Liver (tissue), 9 donors: ENCODE results near the gene LDAH. TPM values are rescaled to one million over a fixed set of nuclear protein-coding genes. Genes with fewer than 3 reads are reported as not detected.
A peak's percentile ranks its signal among the peaks of the same experiment; 100 is the strongest.

ENCODE experiments used
- DNase-seq: peaks from one replicate; pipeline ENCODE4 v3.0.0-alpha.2; 2017; ENCODE audit warnings: low spot score
- H3K27ac ChIP-seq, 2 donors: one replicate each; pipeline ENCODE4 v1.7.0; 2013; ENCODE audit warnings: inconsistent platforms in 2 of 2, low read length in 2 of 2, control low read depth in 1 of 2, low read depth in 1 of 2, mild to moderate bottlenecking in 1 of 2
- H3K27me3 ChIP-seq, 4 donors: one replicate each; pipeline versions ENCODE4 v1.6.1 to v1.7.0; 2013; ENCODE audit warnings: low read length in 3 of 4, inconsistent platforms in 1 of 4, mild to moderate bottlenecking in 1 of 4, moderate library complexity in 1 of 4; ENCODE audit not compliant: control insufficient read depth in 4 of 4, insufficient read depth in 4 of 4
- H3K36me3 ChIP-seq, 4 donors: one replicate each; pipeline versions ENCODE4 v1.6.1 to v1.7.0; 2013; ENCODE audit warnings: low read length in 3 of 4, mild to moderate bottlenecking in 3 of 4, low read depth in 1 of 4, moderate library complexity in 1 of 4; ENCODE audit not compliant: control insufficient read depth in 4 of 4, insufficient read depth in 3 of 4
- H3K4me1 ChIP-seq, 4 donors: one replicate each; pipeline versions ENCODE4 v1.6.1 to v1.7.0; 2013; ENCODE audit warnings: low read length in 3 of 4, mild to moderate bottlenecking in 3 of 4, moderate library complexity in 1 of 4; ENCODE audit not compliant: control insufficient read depth in 4 of 4, insufficient read depth in 4 of 4
- H3K4me3 ChIP-seq, 3 donors: one replicate each; pipeline versions ENCODE4 v1.6.1 to v1.7.0; 2013; ENCODE audit warnings: low read length in 3 of 3, control low read depth in 1 of 3, low read depth in 1 of 3, mild to moderate bottlenecking in 1 of 3
- H3K9ac ChIP-seq, 2 donors: one replicate each; pipeline ENCODE4 v1.7.0; 2013; ENCODE audit warnings: low read length in 2 of 2, mild to moderate bottlenecking in 2 of 2, moderate library complexity in 2 of 2, control low read depth in 1 of 2, low read depth in 1 of 2
- H3K9me3 ChIP-seq, 4 donors: one replicate each; pipeline versions ENCODE4 v1.6.1 to v1.7.0; 2013; ENCODE audit warnings: low read length in 3 of 4; ENCODE audit not compliant: control insufficient read depth in 4 of 4
- CTCF ChIP-seq: fragments of 150-350 bp; IDR thresholded peaks from 2 replicates; pipeline ENCODE4 v1.5.1; 2017; ENCODE audit warnings: improper control_type of control experiment, low read depth, low read length; ENCODE audit not compliant: missing input control
- FOXA1 ChIP-seq: IDR thresholded peaks from 2 replicates; pipeline ENCODE4 v1.6.1; 2016; ENCODE audit warnings: antibody characterized with exemption
- GABPA ChIP-seq, 2 donors: IDR thresholded peaks in 1 of 2; conservative IDR thresholded peaks in 1 of 2; 2 replicates each; pipeline ENCODE4 v1.6.1; 2016; ENCODE audit warnings: antibody characterized with exemption in 2 of 2, mild to moderate bottlenecking in 1 of 2, moderate library complexity in 1 of 2
- HNF4A ChIP-seq, 2 donors: conservative IDR thresholded peaks; 2 replicates each; pipeline ENCODE4 v1.6.1; 2016; ENCODE audit warnings: antibody characterized with exemption in 2 of 2, mild to moderate bottlenecking in 2 of 2
- HNF4G ChIP-seq: IDR thresholded peaks from 2 replicates; pipeline ENCODE4 v1.6.1; 2016; ENCODE audit warnings: antibody characterized with exemption
- MAX ChIP-seq: IDR thresholded peaks from 2 replicates; pipeline ENCODE4 v1.6.1; 2016; ENCODE audit warnings: antibody characterized with exemption
- RAD21 ChIP-seq, 2 donors: IDR thresholded peaks; 2 replicates each; pipeline ENCODE4 v1.6.1; 2016; ENCODE audit warnings: antibody characterized with exemption in 2 of 2, mild to moderate bottlenecking in 2 of 2
- REST ChIP-seq: IDR thresholded peaks from 2 replicates; pipeline ENCODE4 v1.6.1; 2016; ENCODE audit warnings: antibody characterized with exemption, mild to moderate bottlenecking
- RXRA ChIP-seq, 2 donors: IDR thresholded peaks; 2 replicates each; pipeline ENCODE4 v1.6.1; 2017 to 2018; ENCODE audit warnings: antibody characterized with exemption in 2 of 2, mild to moderate bottlenecking in 1 of 2
- SP1 ChIP-seq: IDR thresholded peaks from 2 replicates; pipeline ENCODE4 v1.6.1; 2018; ENCODE audit warnings: antibody characterized with exemption, mild to moderate bottlenecking
- YY1 ChIP-seq: IDR thresholded peaks from 2 replicates; pipeline ENCODE4 v1.6.1; 2016; ENCODE audit warnings: antibody characterized with exemption, mild to moderate bottlenecking
- WGBS: extraction: QIAGEN DNeasy Blood & Tissue Kit; methylation state at CpG from one replicate; pipeline ENCODE4 v1.1.7; 2013; 5-methylcytosine and 5-hydroxymethylcytosine counted together
- polyA plus RNA-seq, 2 donors: library from polyadenylated mRNA; stranded (reverse) in 1 of 2; unstranded in 1 of 2; fragments of 200-250 nt in 1 of 2; fragments of >200 nt in 1 of 2; fragmentation: Nextera tagmentation in 1 of 2; extraction: Ambion mirVana in 1 of 2; gene quantifications; one replicate each; pipeline versions ENCODE4 v1.2.1 to v1.2.3, GENCODE V29; 2013 to 2015
- total RNA-seq, 2 donors: library from RNA; depleted of rRNA; stranded (reverse); fragments of >200 nt; gene quantifications; one replicate each; pipeline ENCODE4 v1.2.3, GENCODE V29; 2014
- donor health status: healthy.
- donor health status: healthy.
- donor health status: healthy.
- donor health status: healthy.
- donor health status: healthy.

The LDAH gene
- total and polyA plus RNA-seq, 4 donors = 5.8 to 17.7 (median 9.7) TPM

GRCh38 chr2:20649576-20649975, 173.3 kb downstream of the LDAH start (continued):
- no peak for TF ChIP-seq REST
- no peak for TF ChIP-seq YY1
- TF ChIP-seq CTCF = no peak
- TF ChIP-seq HNF4G = no peak

GRCh38 chr2:20648831-20649230, 174.1 kb downstream of the LDAH start:
- DNase-seq = no peak
- H3K4me1 ChIP-seq = peaks cover 9 to 36% (median 27%) of the 10 kb centered on the region in 4 donors
- no peak overlapping the region for H3K27ac ChIP-seq
- TF ChIP-seq FOXA1 = no peak
- TF ChIP-seq RAD21 (IDR thresholded peaks at IDR 0.05) = no peak
- TF ChIP-seq HNF4G = no peak
- TF ChIP-seq YY1 = no peak
- no peak for TF ChIP-seq MAX
- H3K27me3 ChIP-seq = no peaks in the 10 kb centered on the region
- H3K36me3 ChIP-seq = peaks cover 0 to 7% (median 3%) of the 10 kb centered on the region in 4 donors
- H3K9ac ChIP-seq = no peak overlapping the region
- WGBS = 98% methylated on average over 9 of the region's 9 CpGs
- H3K9me3 ChIP-seq = no peaks in the 10 kb centered on the region
- no peak overlapping the region for H3K4me3 ChIP-seq

- Histone ChIP-seq H3K27me3 (no peaks in the 10 kb centered on the region), H3K9me3 (no peaks in the 10 kb centered on the region), H3K4me1 (peaks cover 9 to 36% (median 27%) of the 10 kb centered on the region in 4 donors), H3K9ac (no peak overlapping the region), H3K4me3 (no peak overlapping the region), H3K36me3 (peaks cover 0 to 10% (median 3%) of the 10 kb centered on the region in 4 donors), H3K27ac (no peak overlapping the region)
- 58% methylated on average over 4 of the region's 4 CpGs for WGBS
- peak; percentile 37 to 47 for TF ChIP-seq RXRA (IDR thresholded peaks at IDR 0.05)
- no peak for TF ChIP-seq RAD21 (IDR thresholded peaks at IDR 0.05)
- TF ChIP-seq HNF4A (conservative IDR thresholded peaks at IDR 0.05) = peak; percentile 72 to 78
- no peak for TF ChIP-seq GABPA (IDR thresholded peaks at IDR 0.05 in 1 of 2, conservative IDR thresholded peaks at IDR 0.05 in 1 of 2)
- peak; percentile 39 for TF ChIP-seq SP1
- DNase-seq = no peak
Measured at GRCh38 chr2:20648206-20648605, 174.7 kb downstream of the LDAH start.
